Keratinocyte (primary cell): ENCODE measurements around the gene USB1. TPM values are rescaled to one million over a fixed set of nuclear protein-coding genes. Genes with fewer than 3 reads are reported as not detected.
"Not testable (repeated sequence)": the region's sequence is repeated elsewhere in the genome, so short reads cannot be mapped to it uniquely, and the experiment has no call there.

Experiments used
- DNase-seq: peaks from one replicate; pipeline ENCODE4 v3.0.0-alpha.2; 2011; ENCODE audit warnings: low read depth, missing footprints, low spot score
- FAIRE-seq: peaks from 2 replicates; lab custom pipeline; 2011; peaks lifted over from hg19 to GRCh38; lab: Jason Lieb, UNC
- H2AFZ ChIP-seq: 2 replicates; pipeline ENCODE4 v1.6.0; 2012; ENCODE audit warnings: low read length, control low read depth, inconsistent platforms; ENCODE audit not compliant: control insufficient read depth
- H3K27ac ChIP-seq: 2 replicates; pipeline ENCODE4 v1.5.1; 2011; ENCODE audit warnings: low read length; ENCODE audit not compliant: control insufficient read depth, insufficient read depth
- H3K27me3 ChIP-seq: 3 replicates; pipeline ENCODE4 v1.6.0; 2011; ENCODE audit warnings: low read length; ENCODE audit not compliant: control insufficient read depth, insufficient read depth; ENCODE audit errors: extremely low read depth
- H3K36me3 ChIP-seq, 2 experiments: 2 replicates in 1 of 2; 3 replicates in 1 of 2; pipeline ENCODE4 v1.5.1; 2011; ENCODE audit warnings: low read length in 2 of 2, mild to moderate bottlenecking in 1 of 2; ENCODE audit not compliant: control insufficient read depth in 2 of 2, insufficient read depth in 2 of 2; ENCODE audit errors: extremely low read depth in 1 of 2
- H3K4me1 ChIP-seq: 3 replicates; pipeline ENCODE4 v1.5.1; 2011; ENCODE audit warnings: low read length; ENCODE audit not compliant: control insufficient read depth, insufficient read depth; ENCODE audit errors: extremely low read depth
- H3K4me2 ChIP-seq: 3 replicates; pipeline ENCODE4 v1.6.0; 2011; ENCODE audit warnings: low read depth, low read length; ENCODE audit not compliant: control insufficient read depth, insufficient read depth; ENCODE audit errors: extremely low read depth
- H3K4me3 ChIP-seq, 3 experiments: fragments of 200-600 bp in 1 of 3; sonication (generic) in 1 of 3; 2 replicates in 2 of 3; 3 replicates in 1 of 3; pipeline ENCODE4 v1.5.1; 2011 to 2016; ENCODE audit warnings: low read length in 3 of 3, mild to moderate bottlenecking in 3 of 3, control low read depth in 2 of 3, inconsistent platforms in 1 of 3, low read depth in 1 of 3, mixed read lengths in 1 of 3, mixed run types in 1 of 3, moderate library complexity in 1 of 3; ENCODE audit not compliant: control insufficient read depth in 2 of 3, insufficient read depth in 2 of 3; ENCODE audit errors: extremely low read depth in 1 of 3
- H3K79me2 ChIP-seq: 2 replicates; pipeline ENCODE4 v1.6.0; 2012; ENCODE audit warnings: low read length; ENCODE audit not compliant: control insufficient read depth, insufficient read depth
- H3K9ac ChIP-seq: 3 replicates; pipeline ENCODE4 v1.6.0; 2011; ENCODE audit warnings: low read length; ENCODE audit not compliant: control insufficient read depth, insufficient read depth; ENCODE audit errors: extremely low read depth
- H3K9me1 ChIP-seq: 3 replicates; pipeline ENCODE4 v1.6.0; 2011; ENCODE audit warnings: low read length; ENCODE audit not compliant: control insufficient read depth, insufficient read depth; ENCODE audit errors: extremely low read depth
- H3K9me3 ChIP-seq: 2 replicates; pipeline ENCODE4 v1.5.1; 2012; ENCODE audit warnings: low read depth, low read length; ENCODE audit not compliant: control insufficient read depth
- H4K20me1 ChIP-seq: 3 replicates; pipeline ENCODE4 v1.6.0; 2011; ENCODE audit warnings: low read length; ENCODE audit not compliant: control insufficient read depth, insufficient read depth; ENCODE audit errors: extremely low read depth
- CTCF ChIP-seq, 3 experiments: IDR thresholded peaks in 1 of 3; conservative IDR thresholded peaks in 1 of 3; optimal IDR thresholded peaks in 1 of 3; 2 replicates in 2 of 3; 3 replicates in 1 of 3; pipeline versions ENCODE3 to v1.5.1; 2011; ENCODE audit warnings: low read length in 3 of 3, mild to moderate bottlenecking in 3 of 3, moderate library complexity in 2 of 3, control low read depth in 1 of 3, inconsistent platforms in 1 of 3; ENCODE audit not compliant: insufficient read depth in 2 of 3; ENCODE audit errors: extremely low read depth in 1 of 3
- EZH2 ChIP-seq: IDR thresholded peaks from one replicate; pipeline ENCODE4 v1.6.1; 2012; ENCODE audit warnings: inconsistent platforms, mild to moderate bottlenecking, low read length, moderate library complexity
- dilution Hi-C: fragments of 300-500 bp; cut with MboI; formaldehyde crosslinking; loops from one replicate; pipeline ENCODE4 v1.7.0; 2020; ENCODE audit warnings: low sequenced_read_pairs; ENCODE audit not compliant: extremely low pct_ligation_motif_present
- polyA plus RNA-seq, 5 experiments: library from polyadenylated mRNA; depleted of rRNA in 3 of 5; stranded (reverse) in 3 of 5; stranded (forward) in 1 of 5; unstranded in 1 of 5; fragments of >200 nt; gene quantifications; 1 replicate in 1 of 5; 2 replicates in 3 of 5; 3 replicates in 1 of 5; pipeline versions ENCODE4 v1.2.1 to v1.2.3, GENCODE V29; 2011 to 2012; ENCODE audit warnings: missing spikeins in 2 of 5, low read depth in 1 of 5, low replicate concordance in 1 of 5

The USB1 gene
- polyA plus RNA-seq, 1 donor (not counting 4 experiments of a cell fraction or from before 2014, with no cell fraction given), result 63.5 TPM

- H3K79me2 ChIP-seq, result peaks cover 30% of the 10 kb centered on the region
- no peaks in the 10 kb centered on the region for H3K9me1 ChIP-seq
- H3K9me3 ChIP-seq, result no peaks in the 10 kb centered on the region
- TF ChIP-seq CTCF (optimal IDR thresholded peaks at IDR 0.05 in 1 of 3, IDR thresholded peaks at IDR 0.05 in 1 of 3, conservative IDR thresholded peaks at IDR 0.05 in 1 of 3; ENCODE audit: extremely low read depth in 1 of 3, insufficient read depth in 2 of 3, low read length in 3 of 3), result no peak
- no peak for TF ChIP-seq EZH2
- H3K36me3 ChIP-seq, result peaks cover 4 to 9% of the 10 kb centered on the region in 2 experiments
- no peak overlapping the region for H3K4me2 ChIP-seq
- no peak overlapping the region for H3K27ac ChIP-seq
- no peaks in the 10 kb centered on the region for H3K27me3 ChIP-seq
- DNase-seq, result no peak
- dilution Hi-C loops, result no loop called here
- no peak overlapping the region for H3K9ac ChIP-seq
- H4K20me1 ChIP-seq, result no peaks in the 10 kb centered on the region
- H3K4me1 ChIP-seq, result peaks cover 29% of the 10 kb centered on the region
- FAIRE-seq, result no peak
- H2AFZ ChIP-seq, result no peak overlapping the region
- no peak overlapping the region for H3K4me3 ChIP-seq
These were observed 1.7 kb downstream of the USB1 start for GRCh38 chr16:58002936-58003335.

- Histone ChIP-seq H3K4me1 (peaks cover 11% of the 10 kb centered on the region), H3K79me2 (peaks cover 34% of the 10 kb centered on the region), H3K36me3 (peaks cover 7 to 10% of the 10 kb centered on the region in 2 experiments)
- H3K4me2 ChIP-seq, dilution Hi-C loops, H3K9me1 ChIP-seq, H3K4me3 ChIP-seq, FAIRE-seq, H3K9ac ChIP-seq, H3K27me3 ChIP-seq, DNase-seq, H4K20me1 ChIP-seq, H3K27ac ChIP-seq, H3K9me3 ChIP-seq, H2AFZ ChIP-seq: not testable (repeated sequence)
These were observed 3.5 kb downstream of the USB1 start for GRCh38 chr16:58004736-58005135.

GRCh38 chr16:58009856-58010416 is 8.7 kb downstream of the USB1 start:
- FAIRE-seq, result peak; percentile 5
- Histone ChIP-seq H4K20me1 (no peaks in the 10 kb centered on the region), H2AFZ (no peak overlapping the region), H3K4me2 (no peak overlapping the region), H3K9me3 (no peaks in the 10 kb centered on the region), H3K4me1 (no peaks in the 10 kb centered on the region), H3K4me3 (no peak overlapping the region), H3K27me3 (no peaks in the 10 kb centered on the region), H3K79me2 (peaks cover 17% of the 10 kb centered on the region), H3K9ac (no peak overlapping the region), H3K27ac (no peak overlapping the region), H3K9me1 (no peaks in the 10 kb centered on the region), H3K36me3 (peaks cover 18 to 30% of the 10 kb centered on the region in 2 experiments)
- dilution Hi-C loops, result no loop called here
- DNase-seq, result no peak
- TF ChIP-seq CTCF (optimal IDR thresholded peaks at IDR 0.05 in 1 of 3, IDR thresholded peaks at IDR 0.05 in 1 of 3, conservative IDR thresholded peaks at IDR 0.05 in 1 of 3; ENCODE audit: extremely low read depth in 1 of 3, insufficient read depth in 2 of 3, low read length in 3 of 3), result no peak
- no peak for TF ChIP-seq EZH2
